ENCODE results near the gene ESR1. TPM values are rescaled to one million over a fixed set of nuclear protein-coding genes. Genes with fewer than 3 reads are reported as not detected.

The ESR1 gene
- total RNA-seq (2013) = 0.58 TPM
- polyA plus RNA-seq (under 1 TPM; 0.12 to 0.24 (median 0.23) TPM), polyA minus RNA-seq (0.14 and 0.96 TPM in 2 replicates), total RNA-seq (0.25 to 7.5 (median 0.92) reads per million in 11 experiments)

GRCh38 chr6:151807513-151808370, at the start of gene ESR1:
Gene ESR1 (plus strand): TSS chr6:151807682. CDS start chr6:151807913, 231 bp downstream.
- Histone ChIP-seq H3K27ac (ENCODE audit: low read depth in 1 of 2, low read length in 2 of 2) (no peak within 1 kb of the TSS), H3K4me2 (replicated peaks; ENCODE audit: extremely low read depth, low read length, poor library complexity, severe bottlenecking) (peak within 1 kb of the TSS; percentile 94), H3K79me2 (ENCODE audit: insufficient read depth, low read length) (no peaks in the 10 kb centered on the region), H3K9ac (ENCODE audit: insufficient read depth, low read length, poor library complexity, severe bottlenecking) (peak within 1 kb of the TSS; percentile 52), H3K9me3 (replicated peaks in 1 of 2; ENCODE audit: control insufficient read depth in 1 of 2, insufficient read depth in 1 of 2, low read length in 2 of 2) (peaks cover 4 to 8% of the 10 kb centered on the region in 2 donors), H4K20me1 (ENCODE audit: insufficient read depth, low read length) (no peaks in the 10 kb centered on the region), H3K4me1 (ENCODE audit: control insufficient read depth in 1 of 2, insufficient read depth in 2 of 2, low read length in 2 of 2) (peaks cover 34 to 54% of the 10 kb centered on the region in 2 donors), H2AFZ (ENCODE audit: insufficient read depth, low read depth, low read length, poor library complexity, severe bottlenecking) (peak within 1 kb of the TSS; percentile 73), H3K36me3 (replicated peaks in 1 of 2; ENCODE audit: control insufficient read depth in 1 of 2, insufficient read depth in 2 of 2, low read length in 2 of 2) (no peaks in the 10 kb centered on the region), H3K4me3 (replicated peaks in 1 of 3; ENCODE audit: low read depth in 2 of 3, low read length in 3 of 3) (peak within 1 kb of the TSS; percentile 46 to 76 (median 49)), H3K27me3 (ENCODE audit: control insufficient read depth in 2 of 2, insufficient read depth in 2 of 2, low read length in 2 of 2) (peaks cover 20 to 28% of the 10 kb centered on the region in 2 donors)
- Mint-ChIP-seq H3K4me3 (peak within 1 kb of the TSS; percentile 86 to 98), H3K27ac (peak within 1 kb of the TSS in 1 of 7 donors; percentile 51), H3K36me3 (peaks cover 0 to 17% of the 10 kb centered on the region in 2 donors), H3K9me3 (peaks cover 7 to 17% (median 13%) of the 10 kb centered on the region in 7 donors), H3K4me1 (peaks cover 45% of the 10 kb centered on the region), H3K27me3 (ENCODE audit: low read depth in 3 of 3) (peaks cover 29 to 59% (median 31%) of the 10 kb centered on the region in 3 donors)
- intact Hi-C loops (cut with micrococcal nuclease) = no loop called here
- WGBS (ENCODE audit: insufficient coverage) = 2% methylated on average over 73 of the region's 73 CpGs
- DNase-seq = peak in 1 of 3 donors; percentile 13
- TF ChIP-seq CTCF (IDR thresholded peaks at IDR 0.05) = no peak

GRCh38 chr6:151760486-151760885, 47.0 kb upstream of the ESR1 start:
- H3K9ac ChIP-seq (ENCODE audit: insufficient read depth, low read length, poor library complexity, severe bottlenecking) = no peak overlapping the region
- Mint-ChIP-seq H3K27me3 (ENCODE audit: low read depth in 3 of 3) (peaks cover 0 to 3% (median 0%) of the 10 kb centered on the region in 3 donors), H3K36me3 (no peaks in the 10 kb centered on the region), H3K4me3 (no peak overlapping the region), H3K27ac (peak overlapping the region in 1 of 7 donors; percentile 4), H3K9me3 (no peaks in the 10 kb centered on the region), H3K4me1 (peaks cover 9% of the 10 kb centered on the region)
- H3K27me3 ChIP-seq (ENCODE audit: control insufficient read depth in 2 of 2, insufficient read depth in 2 of 2, low read length in 2 of 2) = no peaks in the 10 kb centered on the region
- no peak overlapping the region for H3K4me2 ChIP-seq (replicated peaks; ENCODE audit: extremely low read depth, low read length, poor library complexity, severe bottlenecking)
- intact Hi-C loops (cut with micrococcal nuclease) = loop anchor here in 1 of 2 donors (10.0 kb wide), 1 partner anchor 364 kb away; no protein-coding TSS in a partner anchor
- no peak for DNase-seq
- H3K79me2 ChIP-seq (ENCODE audit: insufficient read depth, low read length) = no peaks in the 10 kb centered on the region
- no peaks in the 10 kb centered on the region for H4K20me1 ChIP-seq (ENCODE audit: insufficient read depth, low read length)
- H3K27ac ChIP-seq (ENCODE audit: low read depth in 1 of 2, low read length in 2 of 2) = no peak overlapping the region
- H3K4me1 ChIP-seq (ENCODE audit: control insufficient read depth in 1 of 2, insufficient read depth in 2 of 2, low read length in 2 of 2) = peaks cover 7 to 10% of the 10 kb centered on the region in 2 donors
- H3K4me3 ChIP-seq (replicated peaks in 1 of 3; ENCODE audit: low read depth in 2 of 3, low read length in 3 of 3) = no peak overlapping the region
- H3K9me3 ChIP-seq (replicated peaks in 1 of 2; ENCODE audit: control insufficient read depth in 1 of 2, insufficient read depth in 1 of 2, low read length in 2 of 2) = no peaks in the 10 kb centered on the region
- no CpG with 5 or more reads among the region's 7 CpGs for WGBS (ENCODE audit: insufficient coverage)
- no peak overlapping the region for H2AFZ ChIP-seq (ENCODE audit: insufficient read depth, low read depth, low read length, poor library complexity, severe bottlenecking)
- TF ChIP-seq CTCF (IDR thresholded peaks at IDR 0.05) = no peak
- H3K36me3 ChIP-seq (replicated peaks in 1 of 2; ENCODE audit: control insufficient read depth in 1 of 2, insufficient read depth in 2 of 2, low read length in 2 of 2) = no peaks in the 10 kb centered on the region

All from CD14-positive monocyte (primary cell).